SK-N-MC (cell line): Measurements from ENCODE around the gene GPR137C.

Experiments
- EZH2 ChIP-seq: fragments of 200-600 bp; sonication (generic); IDR thresholded peaks from one replicate; pipeline ENCODE4 v1.6.1; 2017; ENCODE audit warnings: antibody characterized with exemption
- FOXP2 ChIP-seq: optimal IDR thresholded peaks from 2 replicates; pipeline ENCODE3; 2011; ENCODE audit warnings: mild to moderate bottlenecking, moderate library complexity; ENCODE audit not compliant: insufficient read depth; ENCODE audit errors: extremely low read length, control extremely low read depth
- POLR2AphosphoS5 ChIP-seq: IDR thresholded peaks from 2 replicates; pipeline ENCODE4 v1.6.1; 2012; ENCODE audit warnings: mild to moderate bottlenecking, low read depth, low read length, borderline replicate concordance

- TF ChIP-seq POLR2AphosphoS5 (no peak), EZH2 (no peak), FOXP2 (no peak)
Measured at GRCh38 chr14:52538623-52539022, 14.0 kb upstream of the GPR137C start.
